ENCODE measurements around the gene H6PD.

H6PD gene

DNA sequence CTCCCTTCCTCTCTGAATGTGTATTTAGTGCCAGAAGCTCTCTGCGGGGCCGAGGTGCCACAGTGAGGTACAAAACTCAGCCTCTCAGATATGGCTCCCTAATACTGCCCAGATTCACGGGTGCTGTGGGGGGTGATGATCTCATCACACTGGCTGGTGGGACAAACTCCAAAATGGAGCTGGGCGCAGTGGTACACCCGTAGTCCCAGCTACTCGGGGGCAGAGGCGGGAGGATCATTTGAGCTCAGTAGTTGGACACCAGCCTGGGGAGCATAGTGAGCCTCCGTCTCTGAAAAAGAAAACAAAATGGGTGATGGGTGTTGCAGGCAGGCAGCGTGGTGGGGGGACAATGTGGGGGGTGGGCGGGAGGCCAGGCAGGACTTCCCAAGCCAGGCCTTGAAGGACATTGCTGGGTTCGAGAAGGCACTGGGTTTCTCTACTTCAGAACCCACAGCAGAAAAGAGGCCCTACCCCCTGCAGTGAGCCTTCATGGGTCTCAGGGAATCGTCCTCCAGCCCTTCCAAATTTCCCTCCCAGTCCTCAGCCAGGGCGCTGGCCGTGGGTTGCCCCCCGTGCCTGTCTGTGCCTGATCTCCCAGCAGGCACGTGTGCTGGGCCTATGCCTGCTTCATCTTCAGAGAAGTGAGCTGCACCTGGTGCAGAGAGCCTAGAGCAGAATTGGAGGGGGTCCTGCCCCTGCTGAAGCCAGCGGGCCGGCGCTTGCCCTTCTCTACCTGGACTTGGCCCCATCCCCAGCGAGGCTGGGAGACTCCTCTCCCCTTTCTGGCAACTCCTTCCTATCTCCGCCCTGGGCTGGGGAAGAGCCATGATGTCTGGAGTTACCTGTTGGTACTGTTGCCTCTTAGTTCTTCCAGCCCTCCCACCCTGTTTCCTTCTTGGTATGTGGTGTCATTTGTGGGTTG, 14.0 kb downstream of the H6PD start:
- DNase-seq (ENCODE audit: low read depth, low spot score), result no peak
- H3K4me3 ChIP-seq (ENCODE audit: low read depth, low read length), result no peak overlapping the region
- TF ChIP-seq, protein P1, sequence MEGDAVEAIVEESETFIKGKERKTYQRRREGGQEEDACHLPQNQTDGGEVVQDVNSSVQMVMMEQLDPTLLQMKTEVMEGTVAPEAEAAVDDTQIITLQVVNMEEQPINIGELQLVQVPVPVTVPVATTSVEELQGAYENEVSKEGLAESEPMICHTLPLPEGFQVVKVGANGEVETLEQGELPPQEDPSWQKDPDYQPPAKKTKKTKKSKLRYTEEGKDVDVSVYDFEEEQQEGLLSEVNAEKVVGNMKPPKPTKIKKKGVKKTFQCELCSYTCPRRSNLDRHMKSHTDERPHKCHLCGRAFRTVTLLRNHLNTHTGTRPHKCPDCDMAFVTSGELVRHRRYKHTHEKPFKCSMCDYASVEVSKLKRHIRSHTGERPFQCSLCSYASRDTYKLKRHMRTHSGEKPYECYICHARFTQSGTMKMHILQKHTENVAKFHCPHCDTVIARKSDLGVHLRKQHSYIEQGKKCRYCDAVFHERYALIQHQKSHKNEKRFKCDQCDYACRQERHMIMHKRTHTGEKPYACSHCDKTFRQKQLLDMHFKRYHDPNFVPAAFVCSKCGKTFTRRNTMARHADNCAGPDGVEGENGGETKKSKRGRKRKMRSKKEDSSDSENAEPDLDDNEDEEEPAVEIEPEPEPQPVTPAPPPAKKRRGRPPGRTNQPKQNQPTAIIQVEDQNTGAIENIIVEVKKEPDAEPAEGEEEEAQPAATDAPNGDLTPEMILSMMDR (IDR thresholded peaks at IDR 0.05; ENCODE audit: insufficient read depth, low read length, missing control alignments), result no peak
- POLR2A ChIA-PET, result no interaction called here
- CTCF ChIA-PET, result interaction anchor here (0.6 to 7.8 kb wide), 8 partner anchors 8 to 139 kb away, joined by 3 to 90 read pairs (median 6); partner anchors contain the start of gene H6PD

DNA sequence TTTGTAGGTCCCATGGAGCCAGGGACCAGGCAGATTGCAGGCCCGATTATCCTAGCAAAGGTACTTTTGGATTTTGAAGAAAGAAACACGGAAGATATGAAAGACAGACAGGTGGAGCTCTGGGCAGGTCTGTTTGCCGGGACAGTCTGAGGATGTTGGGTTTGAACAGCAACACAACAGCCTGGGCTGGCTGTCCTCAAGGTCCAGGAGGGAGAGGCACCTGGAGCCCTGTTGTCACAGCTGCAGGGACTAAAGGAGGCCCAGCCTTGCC, 14.6 kb downstream of the H6PD start:
- POLR2A ChIA-PET, result no interaction called here

DNA sequence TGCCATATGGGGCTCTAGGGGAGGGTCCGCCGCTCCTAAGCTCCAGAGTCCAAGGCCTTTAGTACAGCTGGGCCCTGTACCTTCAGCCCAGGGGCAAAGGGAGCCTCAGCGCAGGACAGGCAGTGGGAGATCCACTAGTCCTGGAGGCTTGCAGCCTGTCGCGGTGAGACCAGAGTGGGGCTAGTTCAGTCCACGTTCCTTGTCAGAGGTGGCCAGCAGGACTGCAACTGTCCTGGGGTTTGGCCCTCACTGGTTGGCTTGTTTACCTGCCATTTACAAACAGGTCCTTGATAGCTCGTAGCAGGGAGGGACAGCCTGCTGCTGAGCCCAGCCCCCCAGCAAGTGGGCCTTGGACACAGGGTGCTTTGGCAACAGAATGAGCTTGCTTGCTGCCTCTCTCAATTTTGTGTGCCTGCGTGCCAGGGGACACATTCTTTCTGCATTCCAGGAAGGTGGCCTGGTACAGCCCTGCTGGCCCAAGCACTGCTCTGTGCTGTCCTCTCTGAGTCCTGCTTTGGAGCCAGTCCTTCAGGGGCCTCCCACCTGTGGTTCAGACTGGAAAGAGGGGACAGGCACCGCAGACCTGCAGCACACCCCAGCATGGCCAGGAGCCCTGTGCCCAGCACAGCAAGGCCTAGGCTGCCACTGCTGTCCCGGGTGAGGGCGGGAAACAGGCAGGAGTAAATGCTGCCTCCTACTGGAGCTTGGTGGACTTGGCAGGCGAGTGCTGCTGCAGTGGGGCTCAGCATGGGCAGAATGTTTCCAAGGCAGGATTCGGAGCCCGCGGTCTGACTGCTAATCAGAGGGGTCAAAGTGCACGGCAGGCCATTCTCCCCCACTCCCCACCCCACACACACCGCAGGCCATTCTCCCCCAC, 15.2 kb downstream of the H6PD start:
- POLR2A ChIA-PET, result no interaction called here
- no peak for DNase-seq (ENCODE audit: low read depth, low spot score)

More for the DNA sequence above, 14.6 kb downstream of the H6PD start:
- DNase-seq (ENCODE audit: low read depth, low spot score), result no peak
- H3K4me3 ChIP-seq (ENCODE audit: low read depth, low read length), result no peak overlapping the region
- TF ChIP-seq, protein P1 (IDR thresholded peaks at IDR 0.05; ENCODE audit: insufficient read depth, low read length, missing control alignments), result no peak
- CTCF ChIA-PET, result interaction anchor here (0.7 to 7.8 kb wide), 9 partner anchors 9 to 207 kb away, joined by 3 to 90 read pairs (median 5); partner anchors contain the start of gene H6PD

DNA sequence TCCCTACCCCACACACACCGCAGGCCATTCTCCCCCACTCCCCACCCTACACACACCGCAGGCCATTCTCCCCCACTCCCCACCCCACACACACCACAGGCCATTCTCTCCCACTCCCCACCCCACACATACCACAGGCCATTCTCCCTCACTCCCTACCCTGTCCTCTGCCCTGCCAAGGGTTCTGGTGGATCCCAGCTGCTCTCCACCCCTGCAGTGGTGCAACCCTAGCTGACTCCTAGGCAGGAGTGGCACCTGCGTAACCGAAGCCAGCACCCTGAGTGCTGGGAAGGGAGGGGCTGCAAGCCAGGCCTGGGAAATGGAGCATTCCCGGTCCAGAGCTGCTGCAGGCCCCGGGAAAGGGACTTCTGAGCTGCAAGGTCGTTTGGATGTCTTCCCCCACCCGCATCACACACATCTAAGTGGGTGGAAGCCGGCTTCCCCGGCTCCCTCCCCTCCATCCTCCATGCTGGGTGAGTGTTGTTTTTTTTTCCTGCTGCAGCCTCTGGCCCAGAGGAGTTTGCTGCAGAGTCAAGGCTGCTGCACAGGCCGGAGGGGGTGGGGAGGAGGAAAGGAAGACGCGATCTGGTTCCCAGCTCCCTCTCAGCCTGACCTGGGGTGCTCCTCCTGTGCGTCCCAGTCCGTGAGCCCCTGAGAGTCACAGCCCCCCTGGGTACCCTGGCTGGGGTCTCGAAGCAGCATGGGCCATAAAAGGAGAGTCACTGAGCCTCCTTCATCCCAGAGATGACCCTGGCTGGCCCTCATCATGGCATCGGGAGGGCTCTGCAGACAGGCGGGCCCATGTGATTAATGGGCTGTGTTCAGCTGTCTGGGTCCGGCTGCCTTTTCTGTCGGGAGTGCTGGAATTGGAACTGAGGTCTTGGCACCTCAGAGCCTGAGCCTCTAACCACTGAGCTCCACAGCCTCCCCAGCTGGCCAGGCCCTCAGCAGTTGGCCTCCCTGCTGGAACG, 16.1 kb downstream of the H6PD start:
- H3K4me3 ChIP-seq (ENCODE audit: low read depth, low read length), result no peak overlapping the region
- ChIA-PET CTCF (interaction anchor here (0.6 to 7.8 kb wide), 12 partner anchors 10 to 244 kb away, joined by 3 to 90 read pairs (median 6); partner anchors contain the start of gene H6PD), POLR2A (no interaction called here)
- DNase-seq (ENCODE audit: low read depth, low spot score), result no peak
- TF ChIP-seq, protein P1 (IDR thresholded peaks at IDR 0.05; ENCODE audit: insufficient read depth, low read length, missing control alignments), result no peak

More for the DNA sequence above, 15.2 kb downstream of the H6PD start:
- TF ChIP-seq, protein P1 (IDR thresholded peaks at IDR 0.05; ENCODE audit: insufficient read depth, low read length, missing control alignments), result peak; percentile 55
- H3K4me3 ChIP-seq (ENCODE audit: low read depth, low read length), result no peak overlapping the region
- CTCF ChIA-PET, result interaction anchor here (0.7 to 7.8 kb wide), 14 partner anchors 9 to 245 kb away, joined by 3 to 90 read pairs (median 5); partner anchors contain the start of gene H6PD

DNA sequence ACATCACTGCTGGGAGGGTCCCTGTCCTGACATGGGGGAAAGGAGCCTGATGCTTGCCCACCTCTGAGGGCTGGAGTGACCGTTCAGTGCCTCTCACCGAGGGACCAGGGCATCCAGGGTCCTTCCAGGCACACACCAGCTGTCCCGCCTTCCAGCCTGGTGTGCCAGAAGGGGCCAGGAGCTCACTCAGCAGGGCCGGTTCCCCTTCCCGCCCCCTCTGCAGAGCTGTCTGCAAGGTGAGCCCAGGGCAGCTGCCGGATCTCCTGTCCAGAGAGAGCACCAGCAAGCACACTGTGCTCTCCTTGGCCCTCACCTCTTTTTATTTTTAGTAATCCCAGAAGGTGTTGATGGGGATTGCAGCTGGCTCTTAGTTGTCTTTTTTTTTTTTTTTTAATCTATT, 16.9 kb downstream of the H6PD start:
- H3K4me3 ChIP-seq (ENCODE audit: low read depth, low read length), result no peak overlapping the region
- ChIA-PET POLR2A (no interaction called here), CTCF (interaction anchor here (0.6 to 7.8 kb wide), 9 partner anchors 11 to 239 kb away, joined by 3 to 90 read pairs (median 7); partner anchors contain the start of gene H6PD)
- TF ChIP-seq, protein P1 (IDR thresholded peaks at IDR 0.05; ENCODE audit: insufficient read depth, low read length, missing control alignments), result no peak
- DNase-seq (ENCODE audit: low read depth, low spot score), result no peak

Data from AG04449 (cell line).